ENCODE results near the gene EYA2.

DNA sequence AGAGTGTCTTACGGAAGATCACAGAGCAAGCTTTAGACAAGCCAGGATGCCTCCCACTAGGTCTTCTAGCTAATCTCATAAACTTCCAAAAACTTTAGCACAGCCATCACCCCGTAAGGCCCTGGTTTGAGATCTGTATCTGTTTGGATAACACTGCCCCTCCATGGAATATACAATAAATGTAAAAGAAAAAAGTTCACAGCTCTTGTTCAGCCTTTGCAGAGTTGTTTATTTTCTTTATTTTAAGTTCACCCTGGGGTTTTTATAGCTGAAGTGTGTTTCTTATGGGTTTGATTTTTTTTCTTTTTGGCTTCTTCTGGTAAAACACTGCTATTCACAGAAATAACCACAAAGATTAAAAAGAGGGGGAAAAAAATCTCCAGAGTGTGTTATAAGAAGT is 125.6 kb downstream of the EYA2 start:
- no peak for TF ChIP-seq EZH2 (IDR thresholded peaks at IDR 0.05; ENCODE audit: borderline replicate concordance, low read depth, low read length, poor library complexity, severe bottlenecking)
- no peak for TF ChIP-seq CTCF (conservative IDR thresholded peaks at IDR 0.05; ENCODE audit: low read depth, low read length)

All from A673 (cell line).